Endothelial cell of umbilical vein (primary cell): ENCODE data around the gene C2orf68. TPM values are rescaled to one million over a fixed set of nuclear protein-coding genes. Genes with fewer than 3 reads are reported as not detected.
A peak's percentile ranks its signal among the peaks of the same experiment; 100 is the strongest.

ENCODE experiments used
- BruUV-seq: library from RNA; stranded (reverse); fragments of 400-500 nt; replicated peaks from 2 replicates; lab custom pipeline; 2021; lab: Mats Ljungman, UMichigan
- CTCF ChIA-PET: fragments of 300-600, 350-600 bp; sonication (Branson Sonifier 250); formaldehyde crosslinking; loops from one replicate; lab custom pipeline; 2021; ENCODE audit warnings: antibody characterized with exemption, inconsistent platforms; lab: Charles Lee
- POLR2A ChIA-PET: fragments of 300-600, 350-600 bp; sonication (Branson Sonifier 250); formaldehyde crosslinking; loops from one replicate; lab custom pipeline; 2021; ENCODE audit warnings: antibody characterized with exemption, inconsistent platforms; lab: Charles Lee
- DNase-seq: peaks from one replicate; pipeline ENCODE4 v3.0.0-alpha.2; 2011; ENCODE audit warnings: low read depth, low spot score
- FAIRE-seq: peaks from 2 replicates; lab custom pipeline; 2011; peaks lifted over from hg19 to GRCh38; lab: Jason Lieb, UNC
- H2AFZ ChIP-seq: 2 replicates; pipeline ENCODE4 v1.6.0; 2012; ENCODE audit warnings: low read depth, low read length, control low read depth, inconsistent platforms
- H3K27ac ChIP-seq: 2 replicates; pipeline ENCODE4 v1.5.1; 2011; ENCODE audit warnings: low read depth, mild to moderate bottlenecking, control low read depth, low read length, moderate library complexity; ENCODE audit not compliant: insufficient read depth
- H3K27me3 ChIP-seq, 2 experiments: 2 replicates each; pipeline versions ENCODE4 v1.6.0 to v1.6.1; 2011; ENCODE audit warnings: low read length in 2 of 2, mixed read lengths in 1 of 2; ENCODE audit not compliant: control insufficient read depth in 2 of 2, insufficient read depth in 2 of 2
- H3K36me3 ChIP-seq, 2 experiments: 2 replicates in 1 of 2; 3 replicates in 1 of 2; pipeline ENCODE4 v1.5.1; 2011; ENCODE audit warnings: low read length in 2 of 2, mild to moderate bottlenecking in 1 of 2, moderate library complexity in 1 of 2; ENCODE audit not compliant: control insufficient read depth in 2 of 2, insufficient read depth in 2 of 2; ENCODE audit errors: extremely low read depth in 1 of 2
- H3K4me1 ChIP-seq: 3 replicates; pipeline ENCODE4 v1.5.1; 2011; ENCODE audit warnings: mild to moderate bottlenecking, low read length; ENCODE audit not compliant: control insufficient read depth, insufficient read depth; ENCODE audit errors: extremely low read depth
- H3K4me2 ChIP-seq: 2 replicates; pipeline ENCODE4 v1.6.1; 2011; ENCODE audit warnings: low read length, control low read depth, mixed read lengths; ENCODE audit not compliant: insufficient read depth
- H3K4me3 ChIP-seq, 3 experiments: fragments of 200-600 bp in 1 of 3; sonication (generic), shearing (Covaris generic) in 1 of 3; replicated peaks in 1 of 3; 2 replicates each; pipeline ENCODE4 v1.5.1; 2011 to 2016; ENCODE audit warnings: control low read depth in 3 of 3, low read length in 3 of 3, mild to moderate bottlenecking in 2 of 3, inconsistent platforms in 1 of 3, low read depth in 1 of 3, moderate library complexity in 1 of 3; ENCODE audit not compliant: insufficient read depth in 1 of 3
- H3K79me2 ChIP-seq: 2 replicates; pipeline ENCODE4 v1.6.0; 2012; ENCODE audit warnings: low read length, inconsistent platforms; ENCODE audit not compliant: control insufficient read depth, insufficient read depth
- H3K9ac ChIP-seq: replicated peaks from 2 replicates; pipeline ENCODE3; 2011; ENCODE audit warnings: low read length, control low read depth; ENCODE audit not compliant: insufficient read depth; ENCODE audit errors: extremely low read depth
- H3K9me1 ChIP-seq: replicated peaks from 3 replicates; pipeline ENCODE4 v1.6.0; 2011; ENCODE audit warnings: mild to moderate bottlenecking, low read length; ENCODE audit not compliant: control insufficient read depth, insufficient read depth; ENCODE audit errors: extremely low read depth
- H3K9me3 ChIP-seq: replicated peaks from 2 replicates; pipeline ENCODE4 v1.5.1; 2012; ENCODE audit warnings: low read length, inconsistent platforms; ENCODE audit not compliant: control insufficient read depth, insufficient read depth
- H4K20me1 ChIP-seq: replicated peaks from 2 replicates; pipeline ENCODE3; 2011; ENCODE audit warnings: mild to moderate bottlenecking, low read length; ENCODE audit not compliant: control insufficient read depth, insufficient read depth; ENCODE audit errors: extremely low read depth
- EZH2 ChIP-seq: IDR thresholded peaks from 2 replicates; pipeline ENCODE4 v1.6.1; 2012; ENCODE audit warnings: borderline replicate concordance, low read depth, mild to moderate bottlenecking, moderate library complexity, low read length, inconsistent platforms; ENCODE audit not compliant: severe bottlenecking
- FOS ChIP-seq: IDR thresholded peaks from 2 replicates; pipeline ENCODE4 v1.6.1; 2011; ENCODE audit warnings: mild to moderate bottlenecking, low read length, moderate library complexity, borderline replicate concordance; ENCODE audit not compliant: insufficient read depth
- GATA2 ChIP-seq: IDR thresholded peaks from 2 replicates; pipeline ENCODE4 v1.7.0; 2011; ENCODE audit warnings: low read depth, mild to moderate bottlenecking, moderate library complexity, mixed read lengths, low read length; ENCODE audit not compliant: insufficient read length, insufficient read depth
- dilution Hi-C: fragments of 300-500 bp; cut with MboI; formaldehyde crosslinking; loops from one replicate; pipeline ENCODE4 v1.15.0; 2019; ENCODE audit warnings: low sequenced_read_pairs; ENCODE audit not compliant: extremely low pct_ligation_motif_present
- intact Hi-C: fragments of 100-400 bp; cut with micrococcal nuclease; formaldehyde crosslinking; loops from one replicate; pipeline ENCODE4 v1.10.0; 2022
- polyA plus RNA-seq, 4 experiments: library from polyadenylated mRNA; depleted of rRNA in 3 of 4; stranded (reverse) in 3 of 4; unstranded in 1 of 4; fragments of >200 nt; gene quantifications; 2 replicates each; pipeline versions ENCODE4 v1.2.1 to v1.2.3, GENCODE V29; 2011 to 2012; ENCODE audit warnings: missing spikeins in 1 of 4
- total RNA-seq: library from RNA; stranded (reverse); gene quantifications from 2 replicates; pipeline ENCODE4 v1.2.3, GENCODE V29; 2021
- TF ChIP-seq, protein P1 (sequence below): IDR thresholded peaks from 2 replicates; pipeline ENCODE4 v1.6.1; 2011; ENCODE audit not compliant: insufficient read depth, insufficient read length

C2orf68 gene
- total and polyA plus RNA-seq, 2 donors (not counting 3 experiments of a cell fraction or from before 2014, with no cell fraction given), result 17.4 to 27.4 TPM

DNA sequence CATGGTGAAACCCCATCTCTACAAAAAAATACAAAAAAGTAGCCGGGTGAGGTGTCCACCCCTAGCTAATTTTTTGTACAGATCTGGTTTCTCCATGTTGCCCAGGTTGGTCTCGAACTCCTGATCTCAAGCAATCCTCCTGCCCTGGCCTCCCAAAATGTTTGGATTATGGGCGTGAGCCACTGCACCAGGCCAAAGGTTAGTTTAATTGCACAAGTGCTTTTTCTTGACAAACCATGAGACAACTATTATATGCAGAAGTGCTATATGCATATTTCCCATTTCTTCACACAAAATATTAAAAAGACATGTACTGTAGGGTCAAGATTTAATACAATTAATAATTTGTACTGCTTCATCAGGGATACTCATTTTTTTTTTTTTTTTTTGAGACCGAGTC is 45.6 kb downstream of the C2orf68 start:
- POLR2A ChIA-PET, result no interaction called here
- Histone ChIP-seq H3K9me3 (no peaks in the 10 kb centered on the region), H4K20me1 (no peaks in the 10 kb centered on the region), H3K4me3 (no peak overlapping the region), H3K36me3 (no peaks in the 10 kb centered on the region), H3K9ac (no peak overlapping the region), H3K4me1 (no peaks in the 10 kb centered on the region), H3K4me2 (no peak overlapping the region), H3K79me2 (no peaks in the 10 kb centered on the region), H3K9me1 (no peaks in the 10 kb centered on the region), H2AFZ (no peak overlapping the region), H3K27me3 (peaks cover 0 to 3% of the 10 kb centered on the region in 2 experiments), H3K27ac (no peak overlapping the region)
- no TSS peak for BruUV-seq
- DNase-seq, result no peak
- intact Hi-C loops, result no loop called here
- TF ChIP-seq, protein P1, sequence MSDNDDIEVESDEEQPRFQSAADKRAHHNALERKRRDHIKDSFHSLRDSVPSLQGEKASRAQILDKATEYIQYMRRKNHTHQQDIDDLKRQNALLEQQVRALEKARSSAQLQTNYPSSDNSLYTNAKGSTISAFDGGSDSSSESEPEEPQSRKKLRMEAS, result no peak
- TF ChIP-seq GATA2, result no peak
- TF ChIP-seq FOS, result no peak
- CTCF ChIA-PET, result no interaction called here
- FAIRE-seq, result peak; percentile 31
- dilution Hi-C loops, result no loop called here

DNA sequence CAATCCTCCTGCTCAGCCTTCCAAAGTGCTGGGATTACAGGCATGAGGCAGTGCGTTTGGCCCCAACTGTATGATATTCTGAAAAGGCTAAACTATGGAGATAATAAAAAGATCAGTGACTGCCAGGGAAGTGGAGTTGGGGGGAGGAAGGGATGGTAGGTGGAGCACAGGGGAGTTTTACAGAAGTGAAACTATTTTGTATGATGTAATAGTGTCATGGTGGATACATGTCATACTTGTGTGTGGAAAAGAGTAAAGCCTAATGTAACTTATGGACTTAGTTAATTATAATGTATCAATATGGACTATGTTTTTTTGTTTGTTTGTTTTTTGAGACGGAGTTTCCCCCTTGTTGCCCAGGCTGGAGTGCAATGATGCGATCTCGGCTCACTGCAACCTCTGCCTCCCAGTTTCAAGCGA is 47.7 kb downstream of the C2orf68 start:
- no peak for DNase-seq
- Histone ChIP-seq H3K9me1 (no peaks in the 10 kb centered on the region), H3K4me2 (no peak overlapping the region), H2AFZ (no peak overlapping the region), H3K4me1 (peaks cover 9% of the 10 kb centered on the region), H3K36me3 (no peaks in the 10 kb centered on the region), H3K79me2 (peaks cover 17% of the 10 kb centered on the region), H3K4me3 (no peak overlapping the region), H4K20me1 (no peaks in the 10 kb centered on the region), H3K27ac (no peak overlapping the region), H3K9me3 (no peaks in the 10 kb centered on the region), H3K9ac (no peak overlapping the region), H3K27me3 (no peaks in the 10 kb centered on the region)
- no TSS peak for BruUV-seq
- CTCF ChIA-PET, result interaction anchor here (0.5 to 1.9 kb wide), 3 partner anchors 10 to 237 kb away, joined by 3 to 6 read pairs (median 3); no protein-coding TSS in a partner anchor
- intact Hi-C loops, result no loop called here
- dilution Hi-C loops, result no loop called here
- TF ChIP-seq EZH2, result no peak
- TF ChIP-seq, protein P1, result no peak
- POLR2A ChIA-PET, result no interaction called here
- no peak for FAIRE-seq
